Measurements from ENCODE around the gene ISOC2. TPM values are rescaled to one million over a fixed set of nuclear protein-coding genes. Genes with fewer than 3 reads are reported as not detected.
"Not testable (repeated sequence)": the region's sequence is repeated elsewhere in the genome, so short reads cannot be mapped to it uniquely, and the experiment has no call there.

ISOC2 gene
- total and polyA plus RNA-seq, 9 donors, result 1.4 to 39.4 (median 31.7) TPM

DNA sequence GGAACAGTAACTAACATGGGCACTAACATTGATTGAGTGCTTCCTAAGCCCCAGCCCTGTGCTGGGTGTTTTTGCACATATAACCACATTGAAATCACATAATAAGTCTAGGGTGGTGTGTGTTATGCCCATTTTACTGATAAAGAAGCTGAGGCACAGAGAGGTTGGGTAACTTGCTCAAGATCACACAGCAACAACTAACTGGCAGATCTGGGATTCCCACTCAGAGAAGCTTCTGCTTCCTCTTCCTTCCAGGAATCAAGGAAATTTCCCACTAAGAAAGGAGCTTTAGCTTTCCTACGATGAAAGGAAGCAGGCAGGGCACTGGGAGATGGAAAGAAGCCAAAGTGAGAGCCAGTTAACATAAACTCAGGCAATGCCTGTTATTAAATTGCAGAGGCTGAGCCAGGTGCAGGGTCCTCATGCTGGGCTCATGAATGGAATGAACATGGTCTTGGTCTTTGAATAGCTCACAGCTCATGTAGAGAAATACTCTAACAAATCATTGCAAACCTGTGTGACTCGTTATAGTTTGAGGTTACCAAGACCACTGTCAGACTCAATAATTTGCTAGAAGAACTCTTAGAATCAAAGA lies 36.9 kb upstream of the ISOC2 start:
- Histone ChIP-seq H3K27me3 (no peaks in the 10 kb centered on the region), H3K9me3 (no peaks in the 10 kb centered on the region), H3K4me3 (no peak overlapping the region), H3K36me3 (no peaks in the 10 kb centered on the region), H3K4me1 (ENCODE audit: insufficient read depth) (peaks cover 4% of the 10 kb centered on the region), H3K27ac (no peak overlapping the region)
- DNase-seq, result no peak
- no peak for TF ChIP-seq POLR2A (IDR thresholded peaks at IDR 0.05)
- TF ChIP-seq, protein P1, sequence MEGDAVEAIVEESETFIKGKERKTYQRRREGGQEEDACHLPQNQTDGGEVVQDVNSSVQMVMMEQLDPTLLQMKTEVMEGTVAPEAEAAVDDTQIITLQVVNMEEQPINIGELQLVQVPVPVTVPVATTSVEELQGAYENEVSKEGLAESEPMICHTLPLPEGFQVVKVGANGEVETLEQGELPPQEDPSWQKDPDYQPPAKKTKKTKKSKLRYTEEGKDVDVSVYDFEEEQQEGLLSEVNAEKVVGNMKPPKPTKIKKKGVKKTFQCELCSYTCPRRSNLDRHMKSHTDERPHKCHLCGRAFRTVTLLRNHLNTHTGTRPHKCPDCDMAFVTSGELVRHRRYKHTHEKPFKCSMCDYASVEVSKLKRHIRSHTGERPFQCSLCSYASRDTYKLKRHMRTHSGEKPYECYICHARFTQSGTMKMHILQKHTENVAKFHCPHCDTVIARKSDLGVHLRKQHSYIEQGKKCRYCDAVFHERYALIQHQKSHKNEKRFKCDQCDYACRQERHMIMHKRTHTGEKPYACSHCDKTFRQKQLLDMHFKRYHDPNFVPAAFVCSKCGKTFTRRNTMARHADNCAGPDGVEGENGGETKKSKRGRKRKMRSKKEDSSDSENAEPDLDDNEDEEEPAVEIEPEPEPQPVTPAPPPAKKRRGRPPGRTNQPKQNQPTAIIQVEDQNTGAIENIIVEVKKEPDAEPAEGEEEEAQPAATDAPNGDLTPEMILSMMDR (IDR thresholded peaks at IDR 0.05), result no peak
- TF ChIP-seq EP300 (IDR thresholded peaks at IDR 0.05), result no peak
- WGBS, 3 donors, result 30 to 68% (median 61%) methylated on average over 1 to 2 of the region's 2 CpGs
- intact Hi-C loops (cut with DNase I), result no loop called here

DNA sequence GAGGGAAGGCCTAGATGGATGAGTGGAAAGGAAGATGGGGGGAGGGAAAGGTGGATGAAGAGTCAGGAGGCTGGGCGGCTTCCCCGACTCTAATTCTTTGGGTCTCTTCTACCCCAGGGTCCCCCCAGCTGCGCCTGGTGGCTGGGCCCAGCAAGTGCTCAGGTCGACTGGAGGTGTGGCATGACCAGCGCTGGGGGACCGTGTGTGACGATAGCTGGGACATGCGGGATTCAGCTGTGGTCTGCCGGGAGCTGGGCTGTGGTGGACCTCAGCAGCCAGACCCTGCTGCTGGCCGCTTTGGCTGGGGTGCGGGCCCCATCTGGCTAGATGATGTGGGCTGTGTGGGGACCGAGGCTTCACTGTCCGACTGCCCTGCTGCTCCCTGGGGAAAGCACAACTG lies 36.3 kb upstream of the ISOC2 start:
- TF ChIP-seq, protein P1 (IDR thresholded peaks at IDR 0.05), result no peak
- TF ChIP-seq POLR2A (IDR thresholded peaks at IDR 0.05) (no peak), EP300 (IDR thresholded peaks at IDR 0.05) (no peak)
- intact Hi-C loops (cut with DNase I), result no loop called here
- 83 to 88% (median 87%) methylated on average over 13 of the region's 13 CpGs for WGBS, 3 donors

DNA sequence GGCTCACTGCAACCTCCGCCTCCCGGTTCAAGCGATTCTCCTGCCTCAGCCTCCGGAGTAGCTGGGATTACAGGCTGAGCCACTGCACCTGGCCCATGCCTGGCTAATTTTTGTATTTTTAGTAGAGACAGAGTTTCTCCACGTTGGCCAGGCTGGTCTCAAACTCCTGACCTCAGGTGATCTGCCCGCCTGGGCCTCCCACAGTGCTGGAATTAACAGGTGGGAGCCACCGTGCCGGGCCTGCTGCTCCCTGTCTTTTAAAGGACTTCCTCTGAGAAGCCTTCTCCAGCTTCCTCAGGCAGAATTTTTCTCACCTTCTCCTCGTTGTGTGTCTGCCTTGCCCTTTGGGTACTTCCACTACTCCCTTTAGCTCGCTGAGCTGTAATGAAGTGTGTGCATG lies 35.4 kb upstream of the ISOC2 start:
- H3K36me3 ChIP-seq; intact Hi-C loops (cut with DNase I); H3K4me1 ChIP-seq (ENCODE audit: insufficient read depth); H3K4me3 ChIP-seq; H3K9me3 ChIP-seq; DNase-seq; H3K27me3 ChIP-seq; H3K27ac ChIP-seq: not testable (repeated sequence)
- 79 to 82% (median 81%) methylated on average over 10 of the region's 10 CpGs for WGBS, 3 donors

More for the DNA sequence above, 36.3 kb upstream of the ISOC2 start:
- Histone ChIP-seq H3K4me3 (no peak overlapping the region), H3K36me3 (no peaks in the 10 kb centered on the region), H3K27ac (no peak overlapping the region), H3K9me3 (no peaks in the 10 kb centered on the region), H3K27me3 (no peaks in the 10 kb centered on the region), H3K4me1 (ENCODE audit: insufficient read depth) (peaks cover 8% of the 10 kb centered on the region)
- no peak for DNase-seq

DNA sequence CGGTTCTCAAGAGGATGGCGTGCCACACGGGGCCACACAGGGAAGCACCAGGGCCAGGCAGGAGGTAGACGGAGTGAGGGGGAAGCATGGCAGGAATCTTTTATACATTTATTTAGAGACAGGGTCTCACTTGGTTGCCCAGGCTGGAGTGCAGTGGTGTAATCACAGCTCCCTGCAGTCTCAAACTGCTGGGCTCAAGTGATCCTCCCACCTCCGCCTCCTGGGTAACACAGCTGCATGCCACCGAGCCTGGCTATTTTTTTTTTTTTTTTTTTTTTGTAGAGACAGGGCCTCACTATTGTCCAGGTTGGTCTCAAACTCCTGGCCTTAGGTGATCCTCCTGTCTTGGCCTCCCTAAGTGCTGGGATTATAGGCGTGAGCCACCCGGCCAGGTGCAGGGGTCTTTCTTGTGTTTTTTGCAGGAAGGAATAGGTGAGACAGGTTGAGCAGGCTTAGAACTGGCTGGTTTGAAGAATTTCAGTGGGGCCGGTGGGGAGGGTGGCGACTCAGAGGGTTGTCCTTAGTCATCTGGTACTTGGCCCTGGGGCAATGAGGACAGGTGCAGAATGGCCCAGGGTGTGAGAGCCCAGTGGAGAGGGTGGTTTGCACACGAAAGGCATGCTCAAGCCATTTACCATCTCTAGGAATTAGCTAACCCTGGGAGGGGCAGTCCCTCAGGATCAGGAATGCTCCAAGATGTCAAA lies 34.4 kb upstream of the ISOC2 start:
- Histone ChIP-seq H3K27ac (no peak overlapping the region), H3K36me3 (no peaks in the 10 kb centered on the region), H3K4me3 (no peak overlapping the region), H3K9me3 (no peaks in the 10 kb centered on the region), H3K4me1 (ENCODE audit: insufficient read depth) (peaks cover 8% of the 10 kb centered on the region), H3K27me3 (no peaks in the 10 kb centered on the region)
- intact Hi-C loops (cut with DNase I), result no loop called here
- 82 to 88% (median 83%) methylated on average over 11 of the region's 11 CpGs for WGBS, 3 donors
- TF ChIP-seq, protein P1 (IDR thresholded peaks at IDR 0.05), result no peak
- TF ChIP-seq POLR2A (IDR thresholded peaks at IDR 0.05) (no peak), EP300 (IDR thresholded peaks at IDR 0.05) (no peak)
- DNase-seq, result no peak

DNA sequence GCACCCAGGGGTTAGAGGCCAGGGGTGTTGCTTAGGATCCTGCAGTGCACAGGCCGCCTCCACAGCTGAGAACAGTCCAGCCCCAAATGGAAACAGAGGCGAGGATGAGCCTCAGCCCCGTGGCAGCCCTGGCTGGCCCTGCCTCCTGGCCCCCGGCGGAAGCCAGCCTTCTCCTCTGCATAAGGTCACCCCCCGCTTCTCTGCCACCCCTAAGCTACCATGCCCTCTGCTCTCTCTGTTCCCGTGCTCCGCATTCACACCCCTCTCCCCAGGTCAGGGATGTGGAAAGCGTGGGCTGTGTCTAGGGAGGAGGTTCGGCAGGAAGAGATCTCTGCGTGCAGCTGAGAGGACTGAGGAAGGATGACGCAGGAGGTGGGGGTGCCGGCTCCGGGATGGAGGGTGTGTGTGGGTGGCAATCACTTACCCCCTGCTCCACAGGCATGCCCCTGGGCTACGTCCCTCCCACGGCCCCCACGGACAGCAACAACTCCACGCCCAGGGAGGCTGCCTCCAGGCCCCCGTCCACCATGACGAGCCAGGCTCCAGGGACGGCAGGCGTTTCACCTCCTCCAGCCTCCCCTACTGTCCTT lies 32.8 kb upstream of the ISOC2 start:
- intact Hi-C loops (cut with DNase I), result no loop called here
- DNase-seq, result peak; percentile 82 to 90 (median 87)
- TF ChIP-seq POLR2A (IDR thresholded peaks at IDR 0.05) (peak; percentile 76), EP300 (IDR thresholded peaks at IDR 0.05) (no peak)
- H3K27ac ChIP-seq, result peak overlapping the region; percentile 89 to 94
- no peaks in the 10 kb centered on the region for H3K9me3 ChIP-seq
- WGBS, 3 donors, result 2 to 3% (median 2%) methylated on average over 22 of the region's 22 CpGs
- no peaks in the 10 kb centered on the region for H3K27me3 ChIP-seq
- no peaks in the 10 kb centered on the region for H3K36me3 ChIP-seq
- H3K4me1 ChIP-seq (ENCODE audit: insufficient read depth), result peaks cover 8% of the 10 kb centered on the region
- H3K4me3 ChIP-seq, result peak overlapping the region; percentile 39
